Hindlimb muscle (tissue), 1 donor: ENCODE data around the gene C1QA. TPM values are rescaled to one million over a fixed set of nuclear protein-coding genes. Genes with fewer than 3 reads are reported as not detected.
"Not testable (repeated sequence)": the region's sequence is repeated elsewhere in the genome, so short reads cannot be mapped to it uniquely, and the experiment has no call there.

Source experiments
- DNase-seq: peaks from one replicate; pipeline ENCODE4 v3.0.0-alpha.2; 2013
- polyA plus RNA-seq: library from polyadenylated mRNA; unstranded; fragments of 120-200 nt; gene quantifications from one replicate; pipeline ENCODE4 v1.2.1, GENCODE V29; 2013; ENCODE audit not compliant: insufficient read length

Gene C1QA
- polyA plus RNA-seq, 1 donor, result 39.3 TPM

- peak; percentile 70 for DNase-seq
Observed at GRCh38 chr1:22673486-22674409, 37.3 kb downstream of the C1QA start.

- no peak for DNase-seq
Observed at GRCh38 chr1:22674410-22674749, 38.0 kb downstream of the C1QA start.

GRCh38 chr1:22676151-22676550 lies 39.7 kb downstream of the C1QA start:
- not testable (repeated sequence) for DNase-seq

- DNase-seq, result no peak
Observed at GRCh38 chr1:22676916-22677583, 40.6 kb downstream of the C1QA start.

- no peak for DNase-seq
Observed at GRCh38 chr1:22677931-22678896, 41.8 kb downstream of the C1QA start.

GRCh38 chr1:22680726-22681125 lies 44.3 kb downstream of the C1QA start:
- DNase-seq, result no peak

GRCh38 chr1:22681556-22682276 lies 45.3 kb downstream of the C1QA start:
- DNase-seq, result no peak

- no peak for DNase-seq
Observed at GRCh38 chr1:22683547-22683946, 47.1 kb downstream of the C1QA start.

GRCh38 chr1:22685591-22686059 lies 49.2 kb downstream of the C1QA start:
- peak; percentile 70 for DNase-seq

GRCh38 chr1:22687191-22687590 lies 50.8 kb downstream of the C1QA start:
- DNase-seq, result no peak

- DNase-seq, result no peak
Observed at GRCh38 chr1:22688466-22688865, 52.0 kb downstream of the C1QA start.

Other genes starting within 250 kb of the C1QA start
- gene ZBTB40, start 184.8 kb upstream of the C1QA start, polyA plus RNA-seq, result 13.7 TPM
- gene EPHA8, start 73.1 kb upstream of the C1QA start, polyA plus RNA-seq, result not detected
- 50.3 TPM for gene C1QC, start 7.0 kb downstream of the C1QA start, polyA plus RNA-seq
- gene C1QB, start 16.6 kb downstream of the C1QA start, polyA plus RNA-seq, result 30.0 TPM
- 15.2 TPM for gene EPHB2, start 74.2 kb downstream of the C1QA start, polyA plus RNA-seq